Measurements from ENCODE around the gene RNF19B. TPM values are rescaled to one million over a fixed set of nuclear protein-coding genes. Genes with fewer than 3 reads are reported as not detected.

The RNF19B gene
- total and polyA plus RNA-seq, 2 of the 8 experiments (the other 6 are each of a cell fraction or from before 2014, with no cell fraction given): 9.2 to 11.2 TPM

- no peak for TF ChIP-seq ATF3 (IDR thresholded peaks at IDR 0.05; ENCODE audit: insufficient read depth, low read depth, low read length)
- TF ChIP-seq POLR2A (IDR thresholded peaks at IDR 0.05; ENCODE audit: control extremely low read depth in 1 of 2, low read depth in 2 of 2, low read length in 2 of 2): no peak
- TF ChIP-seq CHD1 (IDR thresholded peaks at IDR 0.05; ENCODE audit: low read depth, low read length): no peak
- TF ChIP-seq TAF1 (IDR thresholded peaks at IDR 0.05; ENCODE audit: low read depth, low read length): no peak
- no peak for TF ChIP-seq GTF2F1 (IDR thresholded peaks at IDR 0.05; ENCODE audit: borderline replicate concordance, low read depth, low read length)
- no peak for TF ChIP-seq EGR1 (IDR thresholded peaks at IDR 0.05; ENCODE audit: borderline replicate concordance, low read depth, low read length)
Observed at GRCh38 chr1:32891630-32892029, 73.0 kb downstream of the RNF19B start (continued).
